Measurements from ENCODE around the gene ARHGAP35.

ARHGAP35 gene

GRCh38 chr19:46824890-46825730 is 35.7 kb upstream of the ARHGAP35 start:
- Histone ChIP-seq H3K9ac (ENCODE audit: low read length) (no peak overlapping the region), H3K9me3 (ENCODE audit: insufficient read depth, low read depth, low read length) (no peaks in the 10 kb centered on the region), H3K27ac (ENCODE audit: low read depth, low read length) (no peak overlapping the region), H3K79me1 (ENCODE audit: low read length) (peaks cover 27% of the 10 kb centered on the region), H4K91ac (ENCODE audit: low read depth, low read length) (peak overlapping the region; percentile 41), H3K18ac (ENCODE audit: low read length) (peak overlapping the region; percentile 22), H4K12ac (ENCODE audit: low read depth, low read length) (no peak overlapping the region), H3K4me3 (ENCODE audit: low read depth, low read length) (no peak overlapping the region), H3K27me3 (ENCODE audit: insufficient read depth, low read length) (no peaks in the 10 kb centered on the region), H3K4me1 (ENCODE audit: control insufficient read depth in 1 of 2, insufficient read depth in 2 of 2, low read length in 2 of 2) (peaks cover 16 to 27% of the 10 kb centered on the region in 2 experiments), H3K14ac (ENCODE audit: low read length) (no peak overlapping the region), H3K79me2 (ENCODE audit: control insufficient read depth, insufficient read depth, low read length, poor library complexity) (peaks cover 2% of the 10 kb centered on the region), H3K4ac (ENCODE audit: low read depth, low read length) (no peak overlapping the region), H4K8ac (ENCODE audit: low read depth, low read length) (peak overlapping the region; percentile 12), H3K36me3 (ENCODE audit: control insufficient read depth in 1 of 2, insufficient read depth in 2 of 2, low read length in 2 of 2) (no peaks in the 10 kb centered on the region), H2BK12ac (ENCODE audit: low read length) (peak overlapping the region; percentile 93), H2AFZ (ENCODE audit: insufficient read depth, low read length, poor library complexity) (no peak overlapping the region), H3K4me2 (ENCODE audit: low read length) (no peak overlapping the region), H2BK120ac (ENCODE audit: insufficient read depth, low read length, poor library complexity) (peak overlapping the region; percentile 72), H3K23ac (ENCODE audit: low read length) (no peak overlapping the region), H2BK5ac (ENCODE audit: low read depth, low read length, poor library complexity) (no peak overlapping the region), H2AK5ac (ENCODE audit: low read length) (peak overlapping the region; percentile 13)
- DNase-seq: peak in 1 of 2 donors; percentile 22
- WGBS (ENCODE audit: extremely low coverage, insufficient coverage, insufficient read length): no CpG with 5 or more reads among the region's 21 CpGs

DNA sequence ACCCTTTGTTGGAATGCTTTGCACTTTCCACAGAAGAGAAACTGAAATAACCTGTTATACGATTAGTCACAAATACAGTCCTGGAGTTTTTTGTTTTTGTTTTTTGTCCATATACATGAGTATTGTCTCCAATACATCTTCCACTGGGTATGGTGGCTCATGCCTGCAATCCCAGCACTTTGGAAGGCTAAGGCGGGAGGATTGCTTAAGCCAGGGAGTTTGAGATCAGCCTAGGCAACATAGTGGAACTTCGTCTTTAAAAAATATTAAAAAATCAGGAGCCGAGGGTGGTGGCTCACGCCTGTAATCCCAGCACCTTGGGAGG is 35.1 kb upstream of the ARHGAP35 start:
- Histone ChIP-seq H4K91ac (ENCODE audit: low read depth, low read length) (no peak overlapping the region), H4K12ac (ENCODE audit: low read depth, low read length) (no peak overlapping the region), H2BK5ac (ENCODE audit: low read depth, low read length, poor library complexity) (no peak overlapping the region), H2AK5ac (ENCODE audit: low read length) (no peak overlapping the region), H3K9me3 (ENCODE audit: insufficient read depth, low read depth, low read length) (no peaks in the 10 kb centered on the region), H3K27ac (ENCODE audit: low read depth, low read length) (no peak overlapping the region), H3K79me1 (ENCODE audit: low read length) (peaks cover 27% of the 10 kb centered on the region), H3K36me3 (ENCODE audit: control insufficient read depth in 1 of 2, insufficient read depth in 2 of 2, low read length in 2 of 2) (no peaks in the 10 kb centered on the region), H3K4me2 (ENCODE audit: low read length) (no peak overlapping the region), H4K8ac (ENCODE audit: low read depth, low read length) (no peak overlapping the region), H3K4me3 (ENCODE audit: low read depth, low read length) (no peak overlapping the region), H2AFZ (ENCODE audit: insufficient read depth, low read length, poor library complexity) (no peak overlapping the region), H3K9ac (ENCODE audit: low read length) (no peak overlapping the region), H3K18ac (ENCODE audit: low read length) (no peak overlapping the region), H3K27me3 (ENCODE audit: insufficient read depth, low read length) (no peaks in the 10 kb centered on the region), H2BK12ac (ENCODE audit: low read length) (peak overlapping the region; percentile 63), H3K4me1 (ENCODE audit: control insufficient read depth in 1 of 2, insufficient read depth in 2 of 2, low read length in 2 of 2) (peaks cover 13 to 22% of the 10 kb centered on the region in 2 experiments), H3K79me2 (ENCODE audit: control insufficient read depth, insufficient read depth, low read length, poor library complexity) (peaks cover 2% of the 10 kb centered on the region), H3K14ac (ENCODE audit: low read length) (no peak overlapping the region), H3K23ac (ENCODE audit: low read length) (no peak overlapping the region), H3K4ac (ENCODE audit: low read depth, low read length) (no peak overlapping the region), H2BK120ac (ENCODE audit: insufficient read depth, low read length, poor library complexity) (no peak overlapping the region)
- peak; percentile 68 to 90 for DNase-seq
- no CpG with 5 or more reads among the region's 5 CpGs for WGBS (ENCODE audit: extremely low coverage, insufficient coverage, insufficient read length)

- Histone ChIP-seq H2AK5ac (ENCODE audit: low read length) (no peak overlapping the region), H3K79me2 (ENCODE audit: control insufficient read depth, insufficient read depth, low read length, poor library complexity) (peaks cover 2% of the 10 kb centered on the region), H3K79me1 (ENCODE audit: low read length) (peaks cover 27% of the 10 kb centered on the region), H3K36me3 (ENCODE audit: control insufficient read depth in 1 of 2, insufficient read depth in 2 of 2, low read length in 2 of 2) (no peaks in the 10 kb centered on the region), H3K4me2 (ENCODE audit: low read length) (no peak overlapping the region), H2BK5ac (ENCODE audit: low read depth, low read length, poor library complexity) (peak overlapping the region; percentile 87), H3K23ac (ENCODE audit: low read length) (no peak overlapping the region), H2BK120ac (ENCODE audit: insufficient read depth, low read length, poor library complexity) (peak overlapping the region; percentile 87), H2BK12ac (ENCODE audit: low read length) (peak overlapping the region; percentile 82), H2AFZ (ENCODE audit: insufficient read depth, low read length, poor library complexity) (no peak overlapping the region), H4K8ac (ENCODE audit: low read depth, low read length) (no peak overlapping the region), H3K27ac (ENCODE audit: low read depth, low read length) (peak overlapping the region; percentile 63), H3K4ac (ENCODE audit: low read depth, low read length) (no peak overlapping the region), H3K18ac (ENCODE audit: low read length) (no peak overlapping the region), H3K9me3 (ENCODE audit: insufficient read depth, low read depth, low read length) (no peaks in the 10 kb centered on the region), H3K9ac (ENCODE audit: low read length) (no peak overlapping the region), H4K91ac (ENCODE audit: low read depth, low read length) (peak overlapping the region; percentile 82), H3K4me3 (ENCODE audit: low read depth, low read length) (no peak overlapping the region), H3K4me1 (ENCODE audit: control insufficient read depth in 1 of 2, insufficient read depth in 2 of 2, low read length in 2 of 2) (peaks cover 9 to 18% of the 10 kb centered on the region in 2 experiments), H3K27me3 (ENCODE audit: insufficient read depth, low read length) (no peaks in the 10 kb centered on the region), H3K14ac (ENCODE audit: low read length) (no peak overlapping the region), H4K12ac (ENCODE audit: low read depth, low read length) (no peak overlapping the region)
- peak; percentile 42 to 68 for DNase-seq
- WGBS (ENCODE audit: extremely low coverage, insufficient coverage, insufficient read length): no CpG with 5 or more reads among the region's 5 CpGs
Observed at GRCh38 chr19:46828484-46828883, 32.3 kb upstream of the ARHGAP35 start.

- H3K79me1 ChIP-seq (ENCODE audit: low read length): peaks cover 23% of the 10 kb centered on the region
- no peak overlapping the region for H2BK5ac ChIP-seq (ENCODE audit: low read depth, low read length, poor library complexity)
- DNase-seq: no peak
- H3K36me3 ChIP-seq (ENCODE audit: control insufficient read depth in 1 of 2, insufficient read depth in 2 of 2, low read length in 2 of 2): no peaks in the 10 kb centered on the region
- no peak overlapping the region for H3K14ac ChIP-seq (ENCODE audit: low read length)
- no CpG with 5 or more reads among the region's 2 CpGs for WGBS (ENCODE audit: extremely low coverage, insufficient coverage, insufficient read length)
- H3K4me1 ChIP-seq (ENCODE audit: control insufficient read depth in 1 of 2, insufficient read depth in 2 of 2, low read length in 2 of 2): peaks cover 9 to 13% of the 10 kb centered on the region in 2 experiments
- H3K27ac ChIP-seq (ENCODE audit: low read depth, low read length): no peak overlapping the region
- no peak overlapping the region for H2BK12ac ChIP-seq (ENCODE audit: low read length)
- H3K79me2 ChIP-seq (ENCODE audit: control insufficient read depth, insufficient read depth, low read length, poor library complexity): peaks cover 2% of the 10 kb centered on the region
- no peak overlapping the region for H3K4me3 ChIP-seq (ENCODE audit: low read depth, low read length)
- H2BK120ac ChIP-seq (ENCODE audit: insufficient read depth, low read length, poor library complexity): no peak overlapping the region
- H3K23ac ChIP-seq (ENCODE audit: low read length): no peak overlapping the region
- H4K12ac ChIP-seq (ENCODE audit: low read depth, low read length): no peak overlapping the region
- H2AFZ ChIP-seq (ENCODE audit: insufficient read depth, low read length, poor library complexity): no peak overlapping the region
- peaks cover 2% of the 10 kb centered on the region for H3K9me3 ChIP-seq (ENCODE audit: insufficient read depth, low read depth, low read length)
- no peaks in the 10 kb centered on the region for H3K27me3 ChIP-seq (ENCODE audit: insufficient read depth, low read length)
- no peak overlapping the region for H3K9ac ChIP-seq (ENCODE audit: low read length)
- no peak overlapping the region for H3K4me2 ChIP-seq (ENCODE audit: low read length)
- H4K8ac ChIP-seq (ENCODE audit: low read depth, low read length): no peak overlapping the region
- no peak overlapping the region for H2AK5ac ChIP-seq (ENCODE audit: low read length)
- H3K4ac ChIP-seq (ENCODE audit: low read depth, low read length): no peak overlapping the region
- no peak overlapping the region for H4K91ac ChIP-seq (ENCODE audit: low read depth, low read length)
- no peak overlapping the region for H3K18ac ChIP-seq (ENCODE audit: low read length)
Observed at GRCh38 chr19:46830864-46831263, 29.9 kb upstream of the ARHGAP35 start.

Data from trophoblast cell (in vitro differentiated cells and primary cell).